Spleen (tissue), 13 donors: Measurements from ENCODE around the gene SPATA31C1. TPM values are rescaled to one million over a fixed set of nuclear protein-coding genes. Genes with fewer than 3 reads are reported as not detected.
"Not testable (repeated sequence)": the region's sequence is repeated elsewhere in the genome, so short reads cannot be mapped to it uniquely, and the experiment has no call there.

Source experiments
- DNase-seq: peaks from one replicate; pipeline ENCODE4 v3.0.0-alpha.2; 2020
- H3K27ac ChIP-seq, 8 donors: fragments of 200-600 bp; sonication (generic) in 7 of 8; 1 replicate in 4 of 8; 2 replicates in 4 of 8; pipeline versions ENCODE4 v1.5.0 to v1.8.0; 2016 to 2021; ENCODE audit warnings: inconsistent platforms in 4 of 8, mild to moderate bottlenecking in 4 of 8, moderate library complexity in 1 of 8
- H3K27me3 ChIP-seq, 7 donors: fragments of 200-600 bp; sonication (generic) in 6 of 7; replicated peaks in 1 of 7; 1 replicate in 4 of 7; 2 replicates in 3 of 7; pipeline versions ENCODE4 v1.5.0 to v1.8.0; 2016 to 2021; ENCODE audit warnings: inconsistent platforms in 3 of 7, mild to moderate bottlenecking in 1 of 7
- H3K36me3 ChIP-seq, 6 donors: fragments of 200-600 bp; sonication (generic) in 5 of 6; 1 replicate in 4 of 6; 2 replicates in 2 of 6; pipeline versions ENCODE4 v1.5.0 to v1.8.0; 2016 to 2021; ENCODE audit warnings: inconsistent platforms in 2 of 6
- H3K4me1 ChIP-seq, 6 donors: fragments of 200-600 bp; sonication (generic) in 5 of 6; 1 replicate in 3 of 6; 2 replicates in 3 of 6; pipeline versions ENCODE4 v1.5.0 to v1.8.0; 2016 to 2021; ENCODE audit warnings: inconsistent platforms in 3 of 6
- H3K4me3 ChIP-seq, 8 donors: fragments of 200-600 bp; sonication (generic) in 7 of 8; 1 replicate in 4 of 8; 2 replicates in 4 of 8; pipeline versions ENCODE4 v1.5.0 to v1.8.0; 2016 to 2021; ENCODE audit warnings: inconsistent platforms in 4 of 8, mild to moderate bottlenecking in 4 of 8, moderate library complexity in 2 of 8
- H3K9me3 ChIP-seq, 8 donors: fragments of 200-600 bp; sonication (generic) in 7 of 8; 1 replicate in 4 of 8; 2 replicates in 4 of 8; pipeline versions ENCODE4 v1.5.0 to v1.8.0; 2016 to 2021; ENCODE audit warnings: inconsistent platforms in 4 of 8
- POLR2A ChIP-seq, 3 donors: fragments of 450-650 bp; IDR thresholded peaks; one replicate each; pipeline ENCODE4 v1.5.1; 2017; ENCODE audit warnings: antibody characterized with exemption in 3 of 3, mild to moderate bottlenecking in 1 of 3
- POLR2AphosphoS5 ChIP-seq, 3 donors: sonication (generic); formaldehyde crosslinking; IDR thresholded peaks; one replicate each; pipeline ENCODE4 v1.5.1; 2017; ENCODE audit warnings: antibody characterized with exemption in 3 of 3
- WGBS, 5 donors: extraction: QIAGEN DNeasy Blood & Tissue Kit in 3 of 5; methylation state at CpG; one replicate each; pipeline versions ENCODE4 v1.1.5 to v1.1.7; 2013 to 2018; 5-methylcytosine and 5-hydroxymethylcytosine counted together
- intact Hi-C: fragments of 100-400 bp; cut with DNase I; formaldehyde crosslinking; loops from one replicate; pipeline ENCODE4 v1.15.0; 2023; ENCODE audit warnings: low total_unique reads
- long read RNA-seq, 2 donors: transcript quantifications; one replicate each; lab custom pipeline, GENCODE V29; 2026
- polyA plus RNA-seq, 3 donors: library from polyadenylated mRNA; stranded (reverse); fragments of 200-250 nt; gene quantifications; one replicate each; pipeline ENCODE4 v1.2.1, GENCODE V29; 2013
- total RNA-seq, 7 donors: library from RNA; depleted of rRNA in 3 of 7; stranded (reverse); fragments of >200 nt in 3 of 7; fragmentation: NEBNext Ultra II Directional in 4 of 7; extraction: Animal tissue kit (Norgen Biotek cat#: 25700) in 4 of 7; gene quantifications; one replicate each; pipeline versions ENCODE4 v1.1.0 to v1.2.1, GENCODE V29; 2016 to 2021
- TF ChIP-seq, protein P1 (sequence below), 11 experiments: fragments of 200-600 bp in 7 of 11; fragments of 450-650 bp in 4 of 11; sonication (generic) in 4 of 11; IDR thresholded peaks in 8 of 11; conservative IDR thresholded peaks in 3 of 11; 1 replicate in 7 of 11; 2 replicates in 4 of 11; pipeline versions ENCODE4 v1.4.0 to v1.8.0; 2016 to 2021; ENCODE audit warnings: antibody characterized with exemption in 11 of 11, inconsistent platforms in 4 of 11, mild to moderate bottlenecking in 1 of 11
- donor health status: healthy with polysubstance abuse.
- donor health status: DM: no; HTN: no; CAD: no; lungs with moderate emphysema.
- donor health status: DM: no; HTN: no; CAD: no.
- donor health status: Bipolar disorder and iron deficiency.
- donor health status: healthy.
- donor health status: DM: no; HTN: no; CAD: no.
- donor health status: DM: yes; HTN: yes; CAD: no.

Gene SPATA31C1
- total RNA-seq (not detected), polyA plus RNA-seq (not detected)
- long read RNA-seq, donor 1 = 0 reads
- long read RNA-seq, donor 2 = 0 reads

DNA sequence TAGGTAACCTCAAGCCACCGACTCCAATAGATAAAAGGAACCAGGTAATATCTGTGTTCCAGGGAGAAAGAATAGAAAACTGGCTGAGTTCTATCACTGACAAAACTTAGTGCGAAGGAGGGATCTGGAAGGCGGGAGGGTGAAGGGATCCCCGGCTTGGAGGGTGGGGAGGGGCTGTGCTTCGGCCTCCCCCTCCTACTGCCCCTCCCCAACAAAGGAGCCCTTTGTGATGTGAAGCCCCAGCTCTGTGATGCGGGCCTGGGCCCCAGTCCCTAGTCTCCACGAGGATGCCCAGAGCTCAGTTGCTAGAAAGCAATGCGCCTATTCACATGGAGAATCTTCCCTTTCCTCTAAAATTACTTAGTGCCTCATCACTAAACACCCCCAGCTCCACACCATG, at the start of gene SPATA31C1:
Gene SPATA31C1 (plus strand): TSS at position 301 of the 400 bp plus-strand sequence.
- H3K4me3 ChIP-seq, H3K36me3 ChIP-seq, H3K9me3 ChIP-seq, intact Hi-C loops, H3K4me1 ChIP-seq, H3K27me3 ChIP-seq, DNase-seq, H3K27ac ChIP-seq: not testable (repeated sequence)
- WGBS, 5 donors = no CpG with 5 or more reads among the region's 8 CpGs

DNA sequence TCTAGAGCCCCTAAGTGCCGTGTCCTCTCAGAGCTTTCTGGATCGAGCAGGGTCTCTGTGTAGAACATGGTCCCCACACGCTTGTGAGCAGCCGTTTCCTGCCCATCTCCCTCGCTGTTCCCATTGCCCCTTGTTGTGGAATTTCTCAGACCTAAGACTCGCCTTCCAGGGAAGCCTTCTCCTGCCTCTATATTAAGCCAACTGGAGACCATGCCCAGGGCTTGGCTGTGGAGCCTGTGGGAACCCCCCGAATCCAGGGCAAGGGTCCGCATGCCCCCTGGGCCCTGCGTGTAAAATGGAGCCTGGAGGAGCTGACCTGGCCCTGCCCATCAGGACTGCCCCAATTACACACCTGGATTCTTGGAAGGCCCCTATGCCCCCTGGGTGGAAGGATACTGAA, 49.6 kb upstream of the SPATA31C1 start:
- Histone ChIP-seq H3K27ac (no peak overlapping the region), H3K27me3 (peaks cover 0 to 3% (median 0%) of the 10 kb centered on the region in 7 donors), H3K9me3 (no peaks in the 10 kb centered on the region), H3K4me1 (no peaks in the 10 kb centered on the region), H3K4me3 (no peak overlapping the region), H3K36me3 (no peaks in the 10 kb centered on the region)
- TF ChIP-seq, protein P1, sequence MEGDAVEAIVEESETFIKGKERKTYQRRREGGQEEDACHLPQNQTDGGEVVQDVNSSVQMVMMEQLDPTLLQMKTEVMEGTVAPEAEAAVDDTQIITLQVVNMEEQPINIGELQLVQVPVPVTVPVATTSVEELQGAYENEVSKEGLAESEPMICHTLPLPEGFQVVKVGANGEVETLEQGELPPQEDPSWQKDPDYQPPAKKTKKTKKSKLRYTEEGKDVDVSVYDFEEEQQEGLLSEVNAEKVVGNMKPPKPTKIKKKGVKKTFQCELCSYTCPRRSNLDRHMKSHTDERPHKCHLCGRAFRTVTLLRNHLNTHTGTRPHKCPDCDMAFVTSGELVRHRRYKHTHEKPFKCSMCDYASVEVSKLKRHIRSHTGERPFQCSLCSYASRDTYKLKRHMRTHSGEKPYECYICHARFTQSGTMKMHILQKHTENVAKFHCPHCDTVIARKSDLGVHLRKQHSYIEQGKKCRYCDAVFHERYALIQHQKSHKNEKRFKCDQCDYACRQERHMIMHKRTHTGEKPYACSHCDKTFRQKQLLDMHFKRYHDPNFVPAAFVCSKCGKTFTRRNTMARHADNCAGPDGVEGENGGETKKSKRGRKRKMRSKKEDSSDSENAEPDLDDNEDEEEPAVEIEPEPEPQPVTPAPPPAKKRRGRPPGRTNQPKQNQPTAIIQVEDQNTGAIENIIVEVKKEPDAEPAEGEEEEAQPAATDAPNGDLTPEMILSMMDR (IDR thresholded peaks at IDR 0.05 in 8 of 11, conservative IDR thresholded peaks at IDR 0.05 in 3 of 11) = no peak
- TF ChIP-seq POLR2A (IDR thresholded peaks at IDR 0.05) = no peak
- TF ChIP-seq POLR2AphosphoS5 (IDR thresholded peaks at IDR 0.05) = no peak
- intact Hi-C loops = no loop called here
- DNase-seq = no peak
- 87 to 95% (median 91%) methylated on average over 7 to 9 of the region's 9 CpGs for WGBS, 5 donors

DNA sequence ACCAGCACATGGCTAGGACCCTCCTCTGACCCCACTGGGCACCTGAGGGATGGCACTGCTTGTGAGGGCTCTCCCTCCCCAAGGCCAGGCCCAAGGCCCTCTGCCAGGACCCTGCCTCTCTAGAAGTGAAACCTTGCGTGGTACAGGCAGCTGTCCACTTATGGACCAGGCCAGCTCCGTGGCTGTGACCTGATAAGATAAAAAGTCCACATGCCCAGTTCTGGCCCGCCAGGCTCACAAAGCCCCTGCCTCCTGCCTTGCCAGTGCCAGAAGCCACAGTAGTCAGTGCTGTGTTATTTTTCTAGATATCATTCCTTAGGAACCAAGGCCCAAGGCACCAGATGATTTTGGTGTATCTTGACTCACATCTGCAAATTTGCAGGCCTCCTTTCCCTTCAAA, 49.1 kb upstream of the SPATA31C1 start:
- Histone ChIP-seq H3K36me3 (no peaks in the 10 kb centered on the region), H3K27me3 (peaks cover 0 to 3% (median 0%) of the 10 kb centered on the region in 7 donors), H3K4me1 (no peaks in the 10 kb centered on the region), H3K4me3 (no peak overlapping the region), H3K9me3 (no peaks in the 10 kb centered on the region), H3K27ac (no peak overlapping the region)
- intact Hi-C loops = no loop called here
- TF ChIP-seq, protein P1 (IDR thresholded peaks at IDR 0.05 in 8 of 11, conservative IDR thresholded peaks at IDR 0.05 in 3 of 11) = no peak
- no peak for TF ChIP-seq POLR2AphosphoS5 (IDR thresholded peaks at IDR 0.05)
- no peak for TF ChIP-seq POLR2A (IDR thresholded peaks at IDR 0.05)
- DNase-seq = no peak
- 82 to 97% (median 90%) methylated on average over 3 of the region's 3 CpGs for WGBS, 5 donors

DNA sequence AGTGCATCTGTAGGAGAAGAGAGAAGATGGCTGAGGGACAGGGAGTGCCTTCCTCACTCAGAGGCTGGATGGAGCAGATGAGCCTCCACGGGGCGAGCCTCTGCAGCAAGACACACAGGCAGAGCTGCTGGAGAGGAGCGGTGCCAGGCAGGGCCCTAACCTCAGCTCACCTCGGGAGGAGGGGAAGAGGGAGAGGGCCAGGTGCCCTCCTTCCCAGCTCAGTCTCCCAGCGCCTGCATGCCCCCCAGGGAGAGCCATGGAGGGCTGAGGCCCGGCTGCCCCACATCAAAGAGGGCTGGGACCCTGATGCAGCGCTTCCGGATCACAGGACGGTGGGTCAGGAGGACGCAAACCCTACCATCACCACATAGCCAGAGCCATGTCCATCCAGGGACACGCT, 48.7 kb upstream of the SPATA31C1 start:
- no peak for DNase-seq
- peaks cover 0 to 3% (median 0%) of the 10 kb centered on the region in 7 donors for H3K27me3 ChIP-seq

More for the DNA sequence above, 48.7 kb upstream of the SPATA31C1 start:
- Histone ChIP-seq H3K9me3 (no peaks in the 10 kb centered on the region), H3K4me3 (no peak overlapping the region), H3K4me1 (no peaks in the 10 kb centered on the region), H3K27ac (no peak overlapping the region), H3K36me3 (no peaks in the 10 kb centered on the region)
- intact Hi-C loops = no loop called here
- TF ChIP-seq, protein P1 (IDR thresholded peaks at IDR 0.05 in 8 of 11, conservative IDR thresholded peaks at IDR 0.05 in 3 of 11) = no peak
- TF ChIP-seq POLR2A (IDR thresholded peaks at IDR 0.05) (no peak), POLR2AphosphoS5 (IDR thresholded peaks at IDR 0.05) (no peak)
- WGBS, 5 donors = 76 to 90% (median 84%) methylated on average over 9 to 11 of the region's 11 CpGs
